SK-N-SH (cell line): ENCODE results near the gene DNASE1L2. TPM values are rescaled to one million over a fixed set of nuclear protein-coding genes. Genes with fewer than 3 reads are reported as not detected.

ENCODE experiments used
- CTCF ChIA-PET: fragments of 300-600, 350-600 bp; formaldehyde crosslinking; extraction: SDS; loops from one replicate; lab custom pipeline; 2021; lab: Yijun Ruan, JAX
- POLR2A ChIA-PET: fragments of 350-600 bp; sonication (Branson Sonifier 250); formaldehyde crosslinking; extraction: SDS; loops from one replicate; lab custom pipeline; 2020; ENCODE audit warnings: antibody characterized with exemption, inconsistent platforms; lab: Yijun Ruan, JAX
- DNase-seq: peaks from one replicate; pipeline ENCODE4 v3.0.0; 2012
- H2AFZ ChIP-seq: fragments of 200-600 bp; sonication (generic); 2 replicates; pipeline ENCODE4 v1.8.1; 2016; ENCODE audit warnings: antibody characterized with exemption, mild to moderate bottlenecking, low read depth
- H3F3A ChIP-seq: fragments of 200-600 bp; sonication (generic); replicated peaks from 2 replicates; pipeline ENCODE3; 2016; ENCODE audit warnings: antibody characterized with exemption, mild to moderate bottlenecking; ENCODE audit not compliant: insufficient read depth
- H3K27ac ChIP-seq, 2 experiments: fragments of 200-500 bp in 1 of 2; fragments of 200-600 bp in 1 of 2; sonication (Bioruptor generic) in 1 of 2; sonication (generic), shearing (Covaris generic) in 1 of 2; 2 replicates each; pipeline versions ENCODE4 v1.5.1 to v1.6.1; 2014 to 2016; ENCODE audit warnings: low read depth in 2 of 2, inconsistent platforms in 1 of 2, low read length in 1 of 2, mild to moderate bottlenecking in 1 of 2, mixed read lengths in 1 of 2
- H3K27me3 ChIP-seq: fragments of 200-600 bp; sonication (generic), shearing (Covaris generic); 2 replicates; pipeline ENCODE4 v1.6.1; 2016; ENCODE audit warnings: mixed run types; ENCODE audit not compliant: insufficient read depth
- H3K36me3 ChIP-seq, 2 experiments: fragments of 200-500 bp in 1 of 2; fragments of 200-600 bp in 1 of 2; sonication (Bioruptor generic) in 1 of 2; sonication (generic) in 1 of 2; replicated peaks in 1 of 2; 2 replicates each; pipeline versions ENCODE3 to v1.5.1; 2014 to 2016; ENCODE audit warnings: low read length in 1 of 2, mild to moderate bottlenecking in 1 of 2; ENCODE audit not compliant: insufficient read depth in 2 of 2, control insufficient read depth in 1 of 2
- H3K4me1 ChIP-seq, 2 experiments: fragments of 200-500 bp in 1 of 2; fragments of 200-600 bp in 1 of 2; sonication (Bioruptor generic) in 1 of 2; sonication (generic), shearing (Covaris generic) in 1 of 2; 2 replicates each; pipeline versions ENCODE4 v1.5.1 to v1.6.1; 2014 to 2016; ENCODE audit warnings: low read depth in 1 of 2, low read length in 1 of 2, mixed run types in 1 of 2; ENCODE audit not compliant: insufficient read depth in 2 of 2, control insufficient read depth in 1 of 2
- H3K4me2 ChIP-seq: fragments of 200-600 bp; sonication (generic), shearing (Covaris generic); 2 replicates; pipeline ENCODE4 v1.6.1; 2017; ENCODE audit warnings: mixed run types
- H3K4me3 ChIP-seq, 2 experiments: fragments of 200-500 bp in 1 of 2; fragments of 200-600 bp in 1 of 2; sonication (Bioruptor generic) in 1 of 2; sonication (generic), shearing (Covaris generic) in 1 of 2; 2 replicates each; pipeline versions ENCODE4 v1.5.1 to v1.8.1; 2014 to 2016; ENCODE audit warnings: low read depth in 2 of 2, inconsistent platforms in 1 of 2, low read length in 1 of 2, mild to moderate bottlenecking in 1 of 2, mixed read lengths in 1 of 2, moderate library complexity in 1 of 2
- H3K79me2 ChIP-seq: fragments of 200-600 bp; sonication (generic); 2 replicates; pipeline ENCODE4 v1.8.1; 2017; ENCODE audit warnings: mild to moderate bottlenecking; ENCODE audit not compliant: insufficient read depth
- H3K9ac ChIP-seq: fragments of 200-600 bp; sonication (generic); 2 replicates; pipeline ENCODE4 v1.6.1; 2017; ENCODE audit warnings: mixed run types
- H3K9me2 ChIP-seq: fragments of 200-600 bp; sonication (generic); 2 replicates; pipeline ENCODE4 v1.6.1; 2017; ENCODE audit warnings: mixed run types
- H3K9me3 ChIP-seq: fragments of 200-600 bp; sonication (generic); 2 replicates; pipeline ENCODE4 v1.6.1; 2017; ENCODE audit warnings: mixed run types, mild to moderate bottlenecking, moderate library complexity
- H4K20me1 ChIP-seq: fragments of 200-600 bp; sonication (generic); 2 replicates; pipeline ENCODE4 v1.6.1; 2017; ENCODE audit warnings: mild to moderate bottlenecking, mixed run types; ENCODE audit not compliant: insufficient read depth
- CHD2 ChIP-seq: fragments of 150-350 bp; IDR thresholded peaks from 2 replicates; pipeline ENCODE4 v1.6.1; 2018; ENCODE audit warnings: low read length; ENCODE audit not compliant: partially characterized antibody
- ELF1 ChIP-seq: IDR thresholded peaks from 2 replicates; pipeline ENCODE4 v1.4.0; 2012
- EP300 ChIP-seq, 2 experiments: IDR thresholded peaks; 2 replicates each; pipeline versions ENCODE4 v1.4.0 to v1.6.1; 2012; ENCODE audit warnings: borderline replicate concordance in 1 of 2, low read depth in 1 of 2, low read length in 1 of 2
- FOSL2 ChIP-seq: IDR thresholded peaks from 2 replicates; pipeline ENCODE4 v1.4.0; 2012; ENCODE audit warnings: low read depth, mild to moderate bottlenecking, moderate library complexity, borderline replicate concordance
- FOXM1 ChIP-seq: IDR thresholded peaks from 2 replicates; pipeline ENCODE4 v1.4.0; 2012; ENCODE audit warnings: low read depth, mild to moderate bottlenecking
- GATA2 ChIP-seq: sonication (generic); formaldehyde crosslinking; IDR thresholded peaks from 2 replicates; pipeline ENCODE4 v1.5.0; 2020; ENCODE audit warnings: mild to moderate bottlenecking, missing genetic modification reagents
- MAX ChIP-seq: IDR thresholded peaks from 2 replicates; pipeline ENCODE4 v1.4.0; 2012; ENCODE audit warnings: low read depth
- MXI1 ChIP-seq: IDR thresholded peaks from 2 replicates; pipeline ENCODE4 v1.6.1; 2012; ENCODE audit warnings: mild to moderate bottlenecking, low read depth, low read length, improper control_type of control experiment
- RXRA ChIP-seq: IDR thresholded peaks from 2 replicates; pipeline ENCODE4 v1.4.0; 2012; ENCODE audit warnings: low read depth, mild to moderate bottlenecking, borderline replicate concordance
- SIN3A ChIP-seq: IDR thresholded peaks from 2 replicates; pipeline ENCODE4 v1.6.1; 2012; ENCODE audit warnings: low read depth, mild to moderate bottlenecking, low read length, moderate library complexity, borderline replicate concordance
- TAF1 ChIP-seq: IDR thresholded peaks from 2 replicates; pipeline ENCODE4 v1.6.1; 2012; ENCODE audit warnings: low read depth, mild to moderate bottlenecking, low read length, moderate library complexity, borderline replicate concordance
- WGBS: methylation state at CpG from one replicate; pipeline ENCODE4 v1.1.6; 2017; ENCODE audit warnings: low lambda C conversion rate; 5-methylcytosine and 5-hydroxymethylcytosine counted together
- polyA plus RNA-seq, 3 experiments: library from polyadenylated mRNA; depleted of rRNA; stranded (reverse); fragments of >200 nt; gene quantifications; 2 replicates each; pipeline ENCODE4 v1.2.3, GENCODE V29; 2012

DNASE1L2 gene
- polyA plus RNA-seq, 1 of the 3 experiments (the other 2 are of a cell fraction): 2.5 TPM

GRCh38 chr16:2214719-2214968, 21.6 kb upstream of the DNASE1L2 start, which contains the start of gene PGP:
PGP (minus strand) TSS chr16:2214840; CDS start chr16:2214777, 63 bp downstream.
- peaks cover 11 to 22% of the 10 kb centered on the region in 2 experiments; a peak in 2 of 4 replicates for H3K4me1 ChIP-seq
- H3K79me2 ChIP-seq: peaks cover 19% of the 10 kb centered on the region
- ChIA-PET POLR2A (interaction anchor here (0.5 to 1.6 kb wide), 4 partner anchors 8 to 318 kb away, joined by 3 to 5 read pairs (median 4); partner anchors contain the start of gene TRAF7), CTCF (interaction anchor here (1.2 to 1.5 kb wide), 2 partner anchors 20 to 216 kb away, joined by 3 read pairs; no protein-coding TSS in a partner anchor)
- no peaks in the 10 kb centered on the region for H3K9me2 ChIP-seq
- WGBS: 0% methylated on average over 9 of the region's 48 CpGs
- H3F3A ChIP-seq: peaks cover 4% of the 10 kb centered on the region
- peak within 1 kb of the TSS; percentile 94 for H3K4me2 ChIP-seq
- H4K20me1 ChIP-seq: peaks cover 11% of the 10 kb centered on the region; the same call in 1 of the 2 replicates
- TF ChIP-seq FOSL2 (no peak), TAF1 (no peak), CHD2 (peak; percentile 77)
- H3K4me3 ChIP-seq: peak within 1 kb of the TSS; percentile 75 to 85
- H2AFZ ChIP-seq: peak within 1 kb of the TSS; percentile 91
- peaks cover 0 to 10% of the 10 kb centered on the region in 2 experiments for H3K36me3 ChIP-seq
- no peaks in the 10 kb centered on the region for H3K27me3 ChIP-seq
- peak within 1 kb of the TSS; percentile 81 for H3K9ac ChIP-seq
- H3K9me3 ChIP-seq: no peaks in the 10 kb centered on the region
- no peak for DNase-seq
- H3K27ac ChIP-seq: peak within 1 kb of the TSS; percentile 85 to 97

GRCh38 chr16:2216330-2216729, 19.9 kb upstream of the DNASE1L2 start:
- peaks cover 19% of the 10 kb centered on the region for H3K79me2 ChIP-seq
- H3K27ac ChIP-seq: no peak overlapping the region
- 98% methylated on average over 4 of the region's 4 CpGs for WGBS
- CTCF ChIA-PET: no interaction called here
- H3K4me3 ChIP-seq: no peak overlapping the region
- no peaks in the 10 kb centered on the region for H3K9me2 ChIP-seq
- no peak overlapping the region for H3K4me2 ChIP-seq
- H3K36me3 ChIP-seq: peaks cover 0 to 7% of the 10 kb centered on the region in 2 experiments
- peaks cover 11% of the 10 kb centered on the region; the same call in 1 of the 2 replicates for H4K20me1 ChIP-seq
- peaks cover 4% of the 10 kb centered on the region for H3F3A ChIP-seq
- POLR2A ChIA-PET: interaction anchor here (0.7 to 1.1 kb wide), 2 partner anchors 35 to 70 kb away, joined by 3 read pairs; partner anchors contain the start of gene ECI1
- H3K27me3 ChIP-seq: no peaks in the 10 kb centered on the region
- no peak overlapping the region for H3K9ac ChIP-seq
- H3K9me3 ChIP-seq: no peaks in the 10 kb centered on the region
- TF ChIP-seq EP300 (IDR thresholded peaks at IDR 0.05; ENCODE audit: borderline replicate concordance in 1 of 2, low read depth in 1 of 2, low read length in 1 of 2): no peak
- no peak for TF ChIP-seq SIN3A
- no peak for TF ChIP-seq ELF1
- TF ChIP-seq MAX: no peak
- no peak for TF ChIP-seq MXI1
- TF ChIP-seq FOXM1: no peak
- TF ChIP-seq GATA2: no peak
- TF ChIP-seq RXRA: no peak
- peaks cover 11 to 18% of the 10 kb centered on the region in 2 experiments; a peak in 2 of 4 replicates for H3K4me1 ChIP-seq
- H2AFZ ChIP-seq: no peak overlapping the region
- no peak for DNase-seq
